Activated T-cell treated with anti-CD3 and anti-CD28 coated beads, Interleukin-2, amount 50 U/mL, for 1 hour (primary cell): Measurements from ENCODE around the gene ARMC2.
"Not testable (repeated sequence)": the region's sequence is repeated elsewhere in the genome, so short reads cannot be mapped to it uniquely, and the experiment has no call there.

Experiments used
- DNase-seq: peaks from one replicate; pipeline ENCODE4 v3.0.0-alpha.2; 2020

The ARMC2 gene

GRCh38 chr6:108921547-108922361 lies 73.5 kb downstream of the ARMC2 start:
- DNase-seq = no peak

- no peak for DNase-seq
These were observed 74.3 kb downstream of the ARMC2 start for GRCh38 chr6:108922499-108922898.

GRCh38 chr6:108927927-108928326 lies 79.7 kb downstream of the ARMC2 start:
- DNase-seq = no peak

- DNase-seq = no peak
These were observed 80.4 kb downstream of the ARMC2 start for GRCh38 chr6:108928650-108929049.

GRCh38 chr6:108931090-108931489 lies 82.9 kb downstream of the ARMC2 start:
- DNase-seq = not testable (repeated sequence)

GRCh38 chr6:108937170-108937569 lies 88.9 kb downstream of the ARMC2 start:
- no peak for DNase-seq

GRCh38 chr6:108940741-108941140 lies 92.5 kb downstream of the ARMC2 start:
- no peak for DNase-seq

GRCh38 chr6:108941281-108941680 lies 93.1 kb downstream of the ARMC2 start:
- DNase-seq = no peak

- no peak for DNase-seq
These were observed 93.6 kb downstream of the ARMC2 start for GRCh38 chr6:108941859-108942258.

- peak; percentile 51 for DNase-seq
These were observed 94.6 kb downstream of the ARMC2 start for GRCh38 chr6:108942556-108943492.

- no peak for DNase-seq
These were observed 95.8 kb downstream of the ARMC2 start for GRCh38 chr6:108944071-108944470.

GRCh38 chr6:108944707-108945680 lies 96.8 kb downstream of the ARMC2 start:
- DNase-seq = no peak

- DNase-seq = no peak
These were observed 97.5 kb downstream of the ARMC2 start for GRCh38 chr6:108945681-108946159.

GRCh38 chr6:108946695-108947094 lies 98.5 kb downstream of the ARMC2 start:
- DNase-seq = no peak

GRCh38 chr6:108947114-108947854 lies 99.1 kb downstream of the ARMC2 start:
- DNase-seq = no peak

GRCh38 chr6:108948181-108948661 lies 100.0 kb downstream of the ARMC2 start:
- DNase-seq = no peak

GRCh38 chr6:108951351-108951953 lies 103.2 kb downstream of the ARMC2 start:
- no peak for DNase-seq

GRCh38 chr6:108952776-108953486 lies 104.7 kb downstream of the ARMC2 start:
- no peak for DNase-seq

- DNase-seq = no peak
These were observed 105.5 kb downstream of the ARMC2 start for GRCh38 chr6:108953681-108954080.

- DNase-seq = no peak
These were observed 107.2 kb downstream of the ARMC2 start for GRCh38 chr6:108955329-108955949.
